GM20431 (cell line): ENCODE results near the gene DDX50.
"Not testable (repeated sequence)": the region's sequence is repeated elsewhere in the genome, so short reads cannot be mapped to it uniquely, and the experiment has no call there.

Source experiments
- in situ Hi-C: fragments of 300-500 bp; cut with MseI, MboI; formaldehyde crosslinking; loops from one replicate; pipeline ENCODE4 v1.15.0; 2020; ENCODE audit warnings: low sequenced_read_pairs; ENCODE audit not compliant: unreplicated experiment

DDX50 gene, protein sequence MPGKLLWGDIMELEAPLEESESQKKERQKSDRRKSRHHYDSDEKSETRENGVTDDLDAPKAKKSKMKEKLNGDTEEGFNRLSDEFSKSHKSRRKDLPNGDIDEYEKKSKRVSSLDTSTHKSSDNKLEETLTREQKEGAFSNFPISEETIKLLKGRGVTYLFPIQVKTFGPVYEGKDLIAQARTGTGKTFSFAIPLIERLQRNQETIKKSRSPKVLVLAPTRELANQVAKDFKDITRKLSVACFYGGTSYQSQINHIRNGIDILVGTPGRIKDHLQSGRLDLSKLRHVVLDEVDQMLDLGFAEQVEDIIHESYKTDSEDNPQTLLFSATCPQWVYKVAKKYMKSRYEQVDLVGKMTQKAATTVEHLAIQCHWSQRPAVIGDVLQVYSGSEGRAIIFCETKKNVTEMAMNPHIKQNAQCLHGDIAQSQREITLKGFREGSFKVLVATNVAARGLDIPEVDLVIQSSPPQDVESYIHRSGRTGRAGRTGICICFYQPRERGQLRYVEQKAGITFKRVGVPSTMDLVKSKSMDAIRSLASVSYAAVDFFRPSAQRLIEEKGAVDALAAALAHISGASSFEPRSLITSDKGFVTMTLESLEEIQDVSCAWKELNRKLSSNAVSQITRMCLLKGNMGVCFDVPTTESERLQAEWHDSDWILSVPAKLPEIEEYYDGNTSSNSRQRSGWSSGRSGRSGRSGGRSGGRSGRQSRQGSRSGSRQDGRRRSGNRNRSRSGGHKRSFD

DNA sequence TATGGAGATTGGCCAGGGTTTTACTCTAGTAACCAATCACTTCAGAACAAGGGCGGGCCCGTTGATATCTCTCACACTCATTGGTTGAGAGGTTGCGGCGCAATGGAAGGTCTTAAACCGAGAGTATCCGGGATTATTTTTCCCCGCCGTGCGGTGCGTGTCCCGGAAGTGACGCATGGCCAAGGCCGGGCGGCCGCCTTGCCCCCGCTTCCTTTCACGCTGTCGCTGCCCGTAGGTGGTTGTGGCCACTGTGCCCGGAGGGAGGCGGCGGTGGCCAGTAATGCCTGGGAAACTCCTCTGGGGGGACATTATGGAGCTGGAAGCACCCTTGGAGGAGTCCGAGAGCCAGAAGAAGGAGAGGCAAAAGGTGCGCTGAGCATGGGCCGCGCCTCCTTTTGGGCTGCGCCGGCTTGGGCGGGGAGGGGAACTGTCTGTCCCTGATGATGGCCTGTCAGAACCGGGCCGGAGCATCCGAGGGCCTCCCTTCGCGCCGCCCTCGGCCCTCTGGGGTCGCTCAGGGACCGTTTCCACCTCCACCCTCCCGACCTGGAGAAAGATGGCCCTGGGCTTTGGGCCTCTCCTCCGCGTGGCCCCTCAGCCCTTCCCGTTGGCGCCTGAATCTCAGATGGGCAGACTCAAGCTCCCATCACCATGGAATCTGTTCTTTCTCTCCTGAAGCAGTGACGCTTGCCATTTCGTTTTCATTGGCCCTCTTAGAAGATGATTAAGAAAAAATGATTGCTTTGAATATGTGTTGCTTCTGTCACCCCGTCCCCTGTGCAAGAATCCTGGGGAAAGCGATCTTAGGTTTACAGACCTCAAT lies at the start of gene DDX50:
TSS of gene DDX50 (plus strand) at position 211 of the 823 bp plus-strand sequence. CDS start at position 281, 70 bp downstream.
- in situ Hi-C loops = no loop called here

DNA sequence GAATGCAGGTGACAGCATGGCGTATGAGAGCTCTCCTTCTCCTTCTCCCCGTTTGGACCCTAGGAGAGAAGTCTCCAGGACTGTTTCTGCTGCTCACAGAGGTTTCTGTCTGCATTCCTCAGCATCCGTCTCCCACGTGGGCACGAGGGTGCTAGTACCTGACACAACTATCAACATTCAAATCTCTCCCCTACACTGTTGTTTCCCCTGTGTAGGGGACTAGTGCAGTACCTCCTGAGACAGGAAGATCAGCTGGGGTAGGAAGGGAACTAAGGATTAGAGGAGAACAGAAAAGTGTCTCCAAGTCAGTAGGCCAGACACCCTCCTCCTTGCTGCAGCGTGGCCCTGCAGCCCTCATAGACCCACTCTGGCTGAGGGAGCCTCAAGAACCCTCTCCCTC lies 44.8 kb upstream of the DDX50 start:
- in situ Hi-C loops = no loop called here

DNA sequence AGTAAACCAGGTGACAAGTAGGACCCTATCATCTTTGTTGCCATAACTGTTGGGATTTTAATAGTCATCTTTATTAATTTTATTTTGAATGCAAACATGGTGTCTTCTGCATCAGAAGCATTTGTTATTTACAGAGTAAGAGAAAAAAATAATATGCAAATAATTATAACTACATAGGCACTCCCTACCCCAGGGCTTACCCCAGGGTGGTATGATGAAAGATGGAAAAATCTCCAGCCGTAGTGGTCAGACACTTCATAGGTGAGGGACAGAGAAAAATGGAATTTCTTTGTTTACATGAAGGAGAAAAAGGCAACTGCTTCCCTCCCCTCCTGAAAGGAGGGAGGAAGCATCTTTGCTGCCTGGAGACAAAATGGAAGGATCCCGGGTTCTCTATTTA lies 44.1 kb upstream of the DDX50 start:
- in situ Hi-C loops = no loop called here

DNA sequence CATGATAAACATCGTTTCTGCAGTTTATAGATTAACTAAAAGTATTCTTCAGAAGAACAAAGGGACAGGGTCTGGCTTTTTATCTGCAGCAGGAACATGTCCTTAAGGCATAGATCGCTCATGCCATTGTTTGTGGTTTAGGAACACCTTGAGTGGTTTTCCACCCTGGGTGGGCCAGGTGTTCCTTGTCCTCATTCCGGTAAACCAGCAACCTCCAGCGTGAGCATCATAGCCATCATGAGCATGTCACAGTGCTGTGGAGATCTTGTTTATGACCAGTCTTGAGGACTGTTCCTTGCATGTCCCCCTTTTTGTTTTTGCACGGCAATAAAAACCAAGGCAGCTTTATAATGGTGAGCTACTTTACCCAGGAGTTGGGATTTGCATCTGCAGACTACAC lies 39.9 kb upstream of the DDX50 start:
- in situ Hi-C loops = no loop called here

DNA sequence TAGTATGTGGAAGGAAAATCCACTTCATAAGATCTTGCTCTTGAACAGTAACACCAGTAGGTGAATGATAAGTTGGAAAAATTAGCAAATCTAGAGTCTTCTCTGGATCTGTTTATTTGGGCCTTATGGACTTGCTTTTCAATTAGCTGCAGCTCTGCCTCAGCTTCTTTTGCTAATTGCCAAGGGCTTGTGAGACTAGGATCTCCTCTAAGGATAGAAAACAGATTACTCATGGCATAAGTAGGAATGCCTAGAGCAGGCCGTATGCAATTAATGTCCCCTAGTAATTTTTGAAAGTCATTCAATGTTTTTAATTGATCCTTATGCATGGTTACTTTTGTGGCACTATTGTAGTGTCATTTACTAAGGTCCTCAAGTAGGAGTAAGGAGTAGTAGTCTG lies 36.5 kb upstream of the DDX50 start:
- in situ Hi-C loops = no loop called here

DNA sequence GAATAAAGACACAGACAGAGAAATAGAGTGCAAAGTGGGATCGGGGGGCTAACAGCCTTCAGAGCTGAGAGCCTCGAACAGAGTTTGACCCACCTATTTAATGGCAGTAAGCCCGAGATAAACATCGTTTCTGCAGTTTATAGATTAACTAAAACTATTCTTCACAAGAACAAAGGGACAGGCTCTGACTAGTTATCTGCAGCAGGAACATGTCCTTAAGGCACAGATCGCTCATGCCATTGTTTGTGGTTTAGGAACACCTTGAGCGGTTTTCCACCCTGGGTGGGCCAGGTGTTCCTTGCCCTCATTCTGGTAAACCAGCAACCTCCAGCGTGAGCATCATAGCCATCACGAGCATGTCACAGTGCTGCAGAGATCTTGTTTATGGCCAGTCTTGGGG lies 32.9 kb upstream of the DDX50 start:
- in situ Hi-C loops = not testable (repeated sequence)

DNA sequence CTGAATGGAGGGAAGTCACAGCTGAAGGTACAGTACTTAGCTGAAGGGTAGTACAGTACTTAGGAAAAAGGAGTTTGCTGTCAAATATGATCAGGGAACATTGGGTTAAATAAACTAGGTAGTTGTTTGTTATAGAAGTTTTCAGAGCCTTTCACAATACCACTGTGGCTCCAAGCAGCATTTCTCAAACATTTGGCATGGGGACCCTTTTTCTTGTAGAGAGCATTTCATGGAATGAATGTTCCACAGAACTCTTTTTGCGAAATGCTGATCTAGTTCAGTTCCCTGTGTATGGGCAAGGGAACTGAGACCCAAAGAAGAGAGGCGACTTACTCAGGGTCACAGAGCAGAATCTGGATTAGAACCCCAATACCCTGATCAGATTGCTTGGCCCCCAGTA lies 31.5 kb upstream of the DDX50 start:
- in situ Hi-C loops = no loop called here

DNA sequence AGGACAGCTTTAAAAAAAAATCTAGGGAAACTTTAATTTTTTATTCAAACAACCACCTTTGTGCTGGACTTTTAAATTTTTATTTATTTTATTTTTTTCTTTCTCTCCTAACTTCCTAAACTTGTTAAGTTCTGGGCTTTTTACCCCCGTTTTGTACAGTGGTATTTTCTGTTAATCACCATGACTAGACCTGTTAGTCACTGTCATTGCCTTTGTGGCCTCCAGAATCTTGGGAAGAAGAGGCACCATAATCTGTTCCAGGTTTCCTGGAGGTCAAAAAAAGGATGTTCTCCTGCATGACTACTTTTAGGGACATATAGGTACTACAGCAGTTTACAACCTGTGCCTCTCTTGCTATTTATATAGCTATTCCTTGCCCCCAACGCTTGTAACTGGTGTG lies 31.1 kb upstream of the DDX50 start:
- in situ Hi-C loops = no loop called here

DNA sequence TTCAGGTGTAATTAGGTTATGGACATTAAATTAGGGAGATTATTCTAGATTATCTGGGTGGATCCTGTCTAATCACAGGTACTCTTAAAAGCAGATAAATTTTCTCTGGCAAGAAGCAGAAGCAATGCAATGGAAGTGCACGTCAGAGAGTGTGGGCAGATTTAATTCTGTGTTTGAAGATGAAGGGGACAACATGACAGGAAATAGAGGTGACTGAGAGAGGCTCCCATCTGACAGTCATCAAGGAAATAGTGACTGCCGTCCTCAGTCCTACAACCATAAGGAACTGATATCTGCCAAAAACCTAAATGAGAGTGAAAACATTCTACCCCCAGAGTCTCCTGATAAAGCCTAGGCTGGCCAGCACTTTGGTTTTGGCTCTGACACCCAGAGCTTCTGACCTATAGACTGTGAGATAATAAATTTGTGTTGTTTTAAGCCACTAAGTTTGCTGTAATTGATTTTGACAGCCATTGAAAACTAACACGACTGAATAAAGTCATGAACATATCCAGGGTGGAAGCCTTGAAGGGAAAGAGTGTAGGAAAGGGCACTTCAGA lies 30.5 kb upstream of the DDX50 start:
- in situ Hi-C loops = no loop called here

DNA sequence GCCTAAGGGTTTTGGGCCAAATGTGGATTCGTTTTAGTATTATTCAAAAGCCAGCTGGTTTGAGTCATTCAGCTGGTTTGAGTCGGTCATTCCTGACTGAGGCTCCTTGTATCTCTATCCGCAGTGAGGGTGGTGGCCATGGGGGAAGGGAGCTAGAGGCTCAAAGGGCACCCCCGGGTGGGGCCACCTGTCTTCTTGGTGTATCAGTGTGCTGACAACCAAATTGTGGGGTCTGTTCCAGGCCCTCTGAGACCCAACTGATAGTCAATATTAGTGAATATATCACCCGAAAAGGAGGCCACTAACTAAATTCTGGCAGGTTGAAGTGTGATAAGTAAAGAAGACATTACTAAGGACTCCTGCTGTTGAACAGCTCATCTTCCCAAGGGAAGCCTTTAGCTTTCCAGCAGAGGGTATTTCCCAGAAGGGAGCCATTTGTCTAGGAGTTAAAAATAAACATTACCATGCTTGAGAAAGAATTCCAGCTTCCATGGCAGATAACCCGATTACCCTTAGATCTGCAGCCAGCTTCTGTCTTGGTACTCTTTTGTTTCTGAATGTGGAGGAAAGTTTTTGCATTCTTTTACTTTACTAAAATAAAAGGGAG lies 29.9 kb upstream of the DDX50 start:
- in situ Hi-C loops = no loop called here

DNA sequence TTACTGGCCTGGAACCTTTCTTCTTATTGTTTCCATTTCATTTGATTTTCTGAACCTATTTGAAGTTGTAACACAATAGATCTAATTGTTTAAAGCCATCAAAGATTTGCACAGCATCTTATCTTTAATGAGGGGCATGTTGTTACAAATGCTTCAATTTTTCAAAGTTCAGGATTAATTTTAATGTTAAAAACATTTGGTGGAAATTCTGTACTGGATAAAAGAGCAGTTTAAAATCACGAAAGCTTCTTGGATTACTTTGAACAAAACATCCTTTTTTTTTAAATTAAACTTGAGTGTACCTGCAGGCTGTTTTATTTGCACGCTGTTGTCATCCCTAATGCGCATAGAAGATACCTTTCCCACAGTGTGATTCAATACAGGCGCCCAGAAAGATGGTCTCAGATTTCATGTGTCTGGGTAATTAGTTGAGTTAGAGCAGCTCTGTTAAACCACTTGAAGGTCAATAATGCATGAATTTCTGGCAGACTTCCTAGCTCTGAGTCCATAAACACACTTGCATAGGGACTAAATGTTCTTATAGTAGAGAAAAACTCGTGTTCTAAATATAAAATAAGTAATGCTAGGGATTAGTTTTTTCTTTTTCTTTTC lies 29.3 kb upstream of the DDX50 start:
- in situ Hi-C loops = no loop called here

DNA sequence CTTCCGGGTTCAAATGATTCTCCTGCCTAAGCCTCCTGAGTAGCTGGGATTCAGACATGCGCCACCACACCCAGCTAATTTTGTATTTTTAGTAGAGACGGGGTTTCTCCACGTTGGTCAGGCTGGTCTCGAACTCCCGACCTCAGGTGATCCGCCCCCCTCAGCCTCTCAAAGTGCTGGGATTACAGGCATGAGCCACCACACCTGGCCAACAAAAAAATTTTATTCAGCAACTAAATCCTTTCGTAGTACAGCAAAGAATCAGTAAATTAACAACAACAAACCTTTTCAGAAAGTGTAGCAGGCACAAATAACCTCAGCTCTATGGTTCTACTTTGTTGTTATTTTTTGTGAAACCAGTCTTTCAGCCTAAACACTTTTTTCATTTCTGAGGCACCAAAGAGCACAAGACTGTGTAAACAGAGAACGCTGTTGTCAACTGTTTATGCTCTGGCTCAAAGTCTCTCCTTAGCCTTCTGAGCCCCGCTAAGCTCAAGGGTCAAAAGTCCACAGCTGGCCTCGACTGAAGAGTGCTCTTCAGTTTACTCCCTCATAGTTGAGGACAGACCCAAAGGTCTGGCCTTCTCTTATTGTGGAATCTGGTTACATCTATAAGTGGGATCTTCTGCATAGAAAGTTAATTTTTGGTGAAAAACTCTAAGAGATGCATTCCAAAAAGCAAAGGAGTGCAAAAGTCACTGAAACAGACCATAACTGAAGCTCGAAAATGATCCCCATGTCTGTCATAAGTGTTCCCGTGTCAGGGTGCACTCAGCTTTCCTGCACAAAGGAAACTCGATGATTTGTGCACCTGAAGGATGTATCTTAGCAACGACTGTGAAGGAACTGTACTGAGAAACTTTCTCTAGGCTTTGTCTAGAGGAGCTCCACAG lies 24.6 kb upstream of the DDX50 start:
- in situ Hi-C loops = no loop called here

DNA sequence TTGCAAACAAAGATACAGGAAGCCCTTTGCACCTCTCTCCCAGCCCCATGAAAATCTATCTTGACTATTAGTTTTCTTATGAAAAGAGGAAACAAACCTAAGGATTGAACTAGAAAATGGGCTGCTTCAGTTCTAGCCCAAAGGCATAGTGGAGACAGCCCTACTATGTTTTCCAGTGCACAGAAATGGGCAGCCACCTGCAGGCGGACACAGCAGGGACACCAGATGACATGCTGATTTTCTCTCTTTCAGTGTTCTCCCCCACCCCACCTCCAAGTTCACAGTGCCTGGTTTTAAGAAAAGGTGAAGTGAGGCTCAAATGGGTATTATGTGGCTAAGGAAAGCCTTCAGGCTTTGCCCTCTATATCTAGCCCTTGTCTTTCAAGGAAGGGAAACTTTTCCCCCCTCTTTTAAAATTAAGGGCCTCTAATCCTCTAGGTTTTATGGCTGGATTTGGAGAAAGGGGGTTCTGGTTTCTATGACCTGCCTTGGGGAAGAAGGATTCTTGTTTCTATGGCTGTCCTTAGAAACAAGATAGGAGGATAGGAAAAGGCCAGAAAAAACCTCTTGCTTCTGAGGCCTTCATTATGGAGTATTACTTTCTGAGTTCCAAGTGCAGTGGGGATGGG lies 23.5 kb upstream of the DDX50 start:
- in situ Hi-C loops = no loop called here

DNA sequence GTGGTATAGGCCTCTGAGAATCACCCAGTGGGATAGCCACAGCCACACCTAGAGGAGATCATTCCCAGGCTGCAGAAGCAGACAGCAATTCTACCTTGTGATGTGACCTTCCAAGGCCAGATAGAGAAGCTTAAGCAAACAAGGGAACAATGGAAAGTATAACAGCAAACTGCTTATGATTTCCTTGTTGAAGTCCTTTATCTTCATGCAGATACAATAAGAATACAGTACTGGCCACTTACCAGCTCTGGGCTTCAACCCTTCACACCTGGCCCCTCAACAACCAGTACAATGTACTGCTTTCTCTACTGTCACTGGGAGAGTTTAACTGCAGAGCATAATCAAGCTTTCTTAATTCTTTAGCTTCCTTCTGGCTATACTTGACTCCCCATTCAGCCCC lies 22.6 kb upstream of the DDX50 start:
- in situ Hi-C loops = no loop called here

DNA sequence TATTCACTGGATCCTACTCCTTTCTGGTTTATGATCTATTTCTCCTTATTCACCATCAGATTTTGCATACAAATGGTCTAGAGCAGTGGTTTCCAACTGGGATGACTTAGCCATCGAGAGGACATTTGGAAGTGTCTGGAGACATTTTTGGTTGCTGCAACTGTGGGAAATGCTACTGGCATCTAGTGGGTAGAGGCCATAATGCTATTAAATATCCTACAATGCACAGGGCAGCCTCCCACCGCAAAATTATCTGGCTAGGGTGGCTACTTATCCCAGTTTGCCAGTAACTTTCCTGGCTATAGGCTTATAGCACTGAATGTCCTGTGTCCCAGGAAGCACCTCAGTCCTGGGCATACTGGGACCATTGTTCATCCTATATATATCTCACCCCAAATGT lies 21.5 kb upstream of the DDX50 start:
- in situ Hi-C loops = no loop called here

DNA sequence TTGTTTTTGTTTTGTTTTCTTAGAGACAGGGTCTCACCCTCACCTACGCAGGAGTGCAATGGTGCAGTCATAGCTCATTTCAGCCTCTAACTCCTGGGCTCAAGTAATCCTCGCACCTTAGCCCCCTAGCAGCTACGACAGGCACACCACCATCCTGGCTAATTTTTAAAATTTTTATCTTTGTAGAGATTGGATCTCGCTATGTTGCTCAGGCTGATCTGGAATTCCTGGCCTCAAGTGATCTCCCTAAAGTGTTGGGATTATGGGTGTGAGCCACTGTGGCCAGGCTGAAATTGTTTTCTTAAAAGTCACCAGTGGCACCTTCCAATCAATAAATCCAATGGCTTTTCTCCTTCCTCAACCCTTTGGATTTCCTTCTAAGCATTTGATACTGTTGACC lies 20.9 kb upstream of the DDX50 start:
- in situ Hi-C loops = no loop called here

DNA sequence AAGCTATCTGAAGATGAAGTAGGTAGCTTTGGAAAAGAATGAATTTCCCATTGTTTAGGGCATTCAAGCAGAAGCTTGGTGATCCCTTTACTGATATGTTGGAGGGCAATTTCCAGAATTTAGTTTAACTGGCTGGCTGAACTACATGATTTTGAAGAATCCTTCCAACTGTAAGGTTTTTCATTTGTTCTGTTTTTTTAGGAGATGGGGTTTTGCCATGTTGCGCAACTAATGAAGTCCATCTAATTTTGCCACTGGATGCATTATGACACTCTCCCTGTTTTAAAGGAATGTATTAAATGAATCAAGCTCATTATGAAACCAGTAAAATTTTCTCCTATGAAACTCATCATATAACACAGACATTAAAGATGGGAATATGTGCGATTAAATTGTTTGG lies 6.1 kb upstream of the DDX50 start:
- in situ Hi-C loops = no loop called here

DNA sequence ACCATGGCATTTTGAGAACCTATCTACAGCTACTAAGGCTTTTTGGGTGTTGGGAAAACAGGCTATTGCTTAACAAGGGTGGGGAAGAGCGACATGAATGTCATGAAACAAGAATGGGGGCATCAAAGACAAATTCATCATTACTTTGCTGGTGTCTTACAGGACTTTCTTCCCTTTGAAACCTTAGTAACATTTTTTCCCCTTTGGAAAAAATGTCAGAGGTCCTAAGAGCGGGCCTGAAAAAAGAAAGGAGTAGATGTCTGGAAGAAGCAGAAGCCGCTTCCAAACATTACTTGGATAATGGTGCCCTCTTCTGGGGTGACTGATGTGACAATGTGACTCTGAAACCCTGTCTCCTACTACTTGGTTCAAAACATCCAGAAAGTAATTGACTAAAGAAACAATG lies 3.8 kb upstream of the DDX50 start:
- in situ Hi-C loops = no loop called here
